H7 (cell line): ENCODE measurements around the gene NAGK. TPM values are rescaled to one million over a fixed set of nuclear protein-coding genes. Genes with fewer than 3 reads are reported as not detected.

Source experiments
- DNase-seq: peaks from one replicate; pipeline ENCODE4 v3.0.0; 2012
- H3K27me3 ChIP-seq: 2 replicates; pipeline ENCODE4 v1.6.0; 2011; ENCODE audit warnings: mild to moderate bottlenecking, low read length; ENCODE audit not compliant: control insufficient read depth, insufficient read depth
- H3K36me3 ChIP-seq: replicated peaks from 2 replicates; pipeline ENCODE4 v1.5.1; 2011; ENCODE audit warnings: low read length; ENCODE audit not compliant: control insufficient read depth, insufficient read depth
- H3K4me3 ChIP-seq: 2 replicates; pipeline ENCODE4 v1.5.1; 2011; ENCODE audit warnings: low read depth, mild to moderate bottlenecking, control low read depth, low read length, moderate library complexity; ENCODE audit not compliant: insufficient read depth
- total RNA-seq: library from RNA; depleted of rRNA; stranded (reverse); fragments of >200 nt; shearing (Covaris generic); gene quantifications from 2 replicates; pipeline ENCODE4 v1.2.3, GENCODE V29; 2014; rRNA removed

NAGK gene
- total RNA-seq, 1 experiment from 2014 or later, result 51.7 TPM

GRCh38 chr2:71113843-71114242, 45.4 kb downstream of the NAGK start:
- H3K36me3 ChIP-seq, result peaks cover 2% of the 10 kb centered on the region
- DNase-seq, result no peak
- no peak overlapping the region for H3K4me3 ChIP-seq
- no peaks in the 10 kb centered on the region for H3K27me3 ChIP-seq

DNA sequence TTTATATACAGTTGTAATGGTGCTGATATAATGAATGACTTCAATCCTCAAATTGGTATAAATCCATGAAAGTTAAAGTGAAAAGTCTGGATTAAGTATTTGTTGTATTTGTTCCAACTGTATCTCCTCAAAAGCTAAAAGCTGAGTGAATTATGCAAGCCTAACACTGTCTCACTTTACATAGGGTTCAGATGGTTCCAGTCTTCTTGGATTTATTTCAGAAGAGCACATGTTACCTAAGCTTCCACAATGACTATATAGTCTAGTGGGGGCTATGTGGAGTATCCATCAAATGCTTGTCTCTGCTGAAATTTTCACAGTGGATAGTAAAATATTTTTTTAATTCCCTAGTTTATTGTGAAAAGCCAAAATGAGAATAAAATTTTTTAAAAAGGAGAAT, 48.6 kb downstream of the NAGK start:
- Histone ChIP-seq H3K4me3 (no peak overlapping the region), H3K36me3 (peaks cover 1% of the 10 kb centered on the region), H3K27me3 (no peaks in the 10 kb centered on the region)
- no peak for DNase-seq

- Histone ChIP-seq H3K4me3 (no peak overlapping the region), H3K27me3 (no peaks in the 10 kb centered on the region), H3K36me3 (peaks cover 3% of the 10 kb centered on the region)
- no peak for DNase-seq
Observed at GRCh38 chr2:71120195-71120594, 51.7 kb downstream of the NAGK start.

GRCh38 chr2:71121479-71121878, 53.0 kb downstream of the NAGK start:
- Histone ChIP-seq H3K4me3 (no peak overlapping the region), H3K27me3 (no peaks in the 10 kb centered on the region), H3K36me3 (peaks cover 2% of the 10 kb centered on the region)
- DNase-seq, result no peak

DNA sequence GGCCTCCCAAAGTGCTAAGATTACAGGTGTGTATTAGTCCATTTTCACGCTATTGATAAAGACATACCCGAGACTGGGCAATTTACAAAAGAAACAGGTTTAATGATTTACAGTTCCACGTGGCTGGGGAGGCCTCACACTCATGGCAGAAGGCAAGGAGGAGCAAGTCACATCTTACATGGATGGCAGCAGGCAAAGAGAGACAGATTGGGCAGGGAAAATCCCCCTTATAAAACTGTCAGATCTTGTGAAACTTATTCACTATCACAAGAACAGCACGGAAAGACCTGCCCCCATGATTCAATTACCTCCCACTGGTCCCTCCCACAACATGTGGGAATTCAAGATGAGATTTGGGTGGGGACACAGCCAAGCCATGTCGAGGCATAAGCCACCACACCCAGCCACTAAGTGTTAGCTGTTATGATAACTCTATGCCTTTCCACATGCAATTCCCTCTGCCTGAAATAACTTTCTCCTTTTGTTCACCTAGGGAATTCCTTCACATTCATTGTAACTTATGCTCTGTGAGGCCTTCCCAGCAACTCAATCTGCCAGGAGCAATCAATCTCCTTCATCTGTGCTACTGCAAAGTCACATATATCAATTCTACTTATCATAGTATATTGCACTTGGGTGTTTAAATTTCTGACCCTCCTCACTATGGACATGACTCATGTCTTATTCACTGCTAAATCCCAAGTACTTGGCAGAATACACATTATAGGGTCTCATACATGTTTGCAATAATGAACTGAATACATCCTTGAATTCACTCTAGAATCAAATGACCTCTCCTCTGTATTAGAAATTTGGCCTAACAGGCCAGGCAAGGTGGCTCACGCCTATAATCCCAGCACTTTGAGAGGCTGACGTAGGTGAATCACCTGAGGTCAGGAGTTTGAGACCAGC, 54.2 kb downstream of the NAGK start:
- Histone ChIP-seq H3K27me3 (no peaks in the 10 kb centered on the region), H3K36me3 (peaks cover 2% of the 10 kb centered on the region), H3K4me3 (no peak overlapping the region)
- no peak for DNase-seq

DNA sequence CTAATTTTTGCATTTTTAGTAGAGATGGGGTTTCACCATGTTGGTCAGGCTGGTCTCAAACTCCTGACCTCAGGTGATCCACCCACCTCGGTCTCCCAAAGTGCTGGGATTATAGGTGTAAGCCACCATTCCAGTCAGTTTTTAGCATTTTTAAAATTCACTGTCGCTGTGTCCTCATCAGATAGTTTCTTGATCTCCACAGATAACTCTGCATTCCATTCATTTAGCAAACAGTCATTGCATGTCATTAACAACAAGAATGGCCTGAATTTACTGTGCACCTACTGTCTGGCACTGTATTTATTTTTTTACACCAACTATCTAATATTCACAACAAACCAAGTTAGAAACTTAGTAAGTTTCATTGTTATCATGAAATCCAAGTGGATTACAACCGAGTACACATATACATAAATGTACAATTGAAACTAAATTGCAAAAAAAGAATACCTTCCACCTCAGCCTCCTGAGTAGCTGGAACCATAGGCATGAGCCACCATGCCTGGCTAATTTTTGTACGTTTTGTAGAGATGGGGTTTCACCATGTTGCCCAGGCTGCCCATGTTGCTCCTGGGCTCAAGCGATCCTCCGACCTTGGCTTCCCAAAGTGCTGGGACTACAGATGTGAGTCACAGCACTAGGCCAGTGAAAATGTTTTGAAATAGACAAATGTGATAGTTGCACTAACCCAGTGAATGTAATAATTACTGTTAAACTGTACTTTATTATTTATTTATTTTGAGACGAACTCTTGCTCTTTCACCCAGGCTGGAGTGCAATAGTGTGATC, 57.3 kb downstream of the NAGK start:
- DNase-seq, result no peak
- Histone ChIP-seq H3K4me3 (no peak overlapping the region), H3K36me3 (peaks cover 2% of the 10 kb centered on the region; the same call in 1 of the 2 replicates), H3K27me3 (no peaks in the 10 kb centered on the region)

DNA sequence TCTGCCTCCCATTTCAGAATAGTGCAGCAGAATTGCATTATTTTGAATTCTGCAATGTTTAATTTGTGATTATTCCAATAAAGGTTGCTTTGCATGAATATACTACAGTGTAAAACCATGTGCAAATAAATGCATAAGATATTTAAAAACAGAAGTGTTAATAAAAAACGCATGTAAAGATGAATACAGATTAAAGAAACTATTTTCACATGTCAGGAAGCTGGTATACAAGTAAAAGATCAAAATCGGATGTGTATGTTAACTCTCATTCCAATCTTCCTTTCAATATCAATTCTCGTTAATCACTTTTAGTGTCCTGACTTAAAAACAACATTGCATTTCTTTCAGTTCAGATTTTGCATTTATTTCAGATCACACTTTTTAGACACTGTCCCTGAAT, 58.5 kb downstream of the NAGK start:
- Histone ChIP-seq H3K4me3 (no peak overlapping the region), H3K27me3 (no peaks in the 10 kb centered on the region), H3K36me3 (peaks cover 2% of the 10 kb centered on the region; the same call in 1 of the 2 replicates)
- DNase-seq, result no peak

Other genes with a start within 250 kb of the NAGK start
- gene CLEC4F, start 248.0 kb upstream of the NAGK start, total RNA-seq, result not detected in 2 replicates
- gene CD207, start 232.8 kb upstream of the NAGK start, total RNA-seq, result not detected in 2 replicates
- not detected in 2 replicates for gene VAX2, start 168.1 kb upstream of the NAGK start, total RNA-seq
- 0.14 TPM in 1 of 2 replicates, not detected in the other for gene ATP6V1B1, start 132.7 kb upstream of the NAGK start, total RNA-seq
- gene ANKRD53, start 90.0 kb upstream of the NAGK start, total RNA-seq, result not detected in 2 replicates
- 13.4 and 13.5 TPM in 2 replicates for gene TEX261, start 73.8 kb upstream of the NAGK start, total RNA-seq
- gene MCEE, start 61.6 kb downstream of the NAGK start, total RNA-seq, result 11.2 and 18.4 TPM in 2 replicates
- gene MPHOSPH10, start 62.0 kb downstream of the NAGK start, total RNA-seq, result 12.5 and 17.9 TPM in 2 replicates
- 3.7 and 5.7 TPM in 2 replicates for gene PAIP2B, start 158.5 kb downstream of the NAGK start, total RNA-seq